ENCODE results near the gene SLX9.
A peak's percentile ranks its signal among the peaks of the same experiment; 100 is the strongest.

The SLX9 gene

GRCh38 chr21:44891631-44892031 is 48.2 kb upstream of the SLX9 start:
- peaks cover 8% of the 10 kb centered on the region for H3K27me3 ChIP-seq (ENCODE audit: insufficient read depth, low read length)

DNA sequence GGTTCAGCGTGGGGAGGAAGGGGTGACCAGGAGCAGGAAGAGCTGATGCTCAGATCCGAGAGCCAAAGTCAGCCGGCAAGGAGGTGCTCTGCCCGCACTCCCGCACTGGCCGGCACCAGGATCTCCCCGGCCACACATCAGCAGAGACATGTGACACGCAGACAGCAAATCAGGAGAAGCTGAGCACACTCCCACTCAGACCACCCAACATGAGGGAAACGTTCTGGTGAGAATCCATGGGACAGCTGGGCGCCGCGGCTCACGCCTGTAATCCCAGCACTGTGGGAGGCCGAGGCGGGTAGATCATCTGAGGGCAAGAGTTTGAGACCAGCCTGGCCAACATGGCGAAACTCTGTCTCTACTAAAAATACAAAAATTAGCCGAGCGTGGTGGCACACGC is 47.7 kb upstream of the SLX9 start:
- H3K36me3 ChIP-seq (ENCODE audit: insufficient read depth, low read length) = no peaks in the 10 kb centered on the region

More at GRCh38 chr21:44891631-44892031, 48.2 kb upstream of the SLX9 start:
- no peak overlapping the region for H2AFZ ChIP-seq (ENCODE audit: low read length)
- H3K4me3 ChIP-seq (ENCODE audit: low read depth, low read length, poor library complexity, severe bottlenecking) = no peak overlapping the region
- no peak overlapping the region for H3K4me2 ChIP-seq (ENCODE audit: low read length)
- no peaks in the 10 kb centered on the region for H3K36me3 ChIP-seq (ENCODE audit: insufficient read depth, low read length)
- H3K4me1 ChIP-seq (ENCODE audit: insufficient read depth, low read length, severe bottlenecking) = no peaks in the 10 kb centered on the region
- no peaks in the 10 kb centered on the region for H3K9me2 ChIP-seq (ENCODE audit: low read depth, low read length)
- TF ChIP-seq, protein P1, sequence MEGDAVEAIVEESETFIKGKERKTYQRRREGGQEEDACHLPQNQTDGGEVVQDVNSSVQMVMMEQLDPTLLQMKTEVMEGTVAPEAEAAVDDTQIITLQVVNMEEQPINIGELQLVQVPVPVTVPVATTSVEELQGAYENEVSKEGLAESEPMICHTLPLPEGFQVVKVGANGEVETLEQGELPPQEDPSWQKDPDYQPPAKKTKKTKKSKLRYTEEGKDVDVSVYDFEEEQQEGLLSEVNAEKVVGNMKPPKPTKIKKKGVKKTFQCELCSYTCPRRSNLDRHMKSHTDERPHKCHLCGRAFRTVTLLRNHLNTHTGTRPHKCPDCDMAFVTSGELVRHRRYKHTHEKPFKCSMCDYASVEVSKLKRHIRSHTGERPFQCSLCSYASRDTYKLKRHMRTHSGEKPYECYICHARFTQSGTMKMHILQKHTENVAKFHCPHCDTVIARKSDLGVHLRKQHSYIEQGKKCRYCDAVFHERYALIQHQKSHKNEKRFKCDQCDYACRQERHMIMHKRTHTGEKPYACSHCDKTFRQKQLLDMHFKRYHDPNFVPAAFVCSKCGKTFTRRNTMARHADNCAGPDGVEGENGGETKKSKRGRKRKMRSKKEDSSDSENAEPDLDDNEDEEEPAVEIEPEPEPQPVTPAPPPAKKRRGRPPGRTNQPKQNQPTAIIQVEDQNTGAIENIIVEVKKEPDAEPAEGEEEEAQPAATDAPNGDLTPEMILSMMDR (IDR thresholded peaks at IDR 0.05; ENCODE audit: low read length) = no peak
- no peak for TF ChIP-seq EZH2 (IDR thresholded peaks at IDR 0.05; ENCODE audit: borderline replicate concordance, low read length)
- no peaks in the 10 kb centered on the region for H4K20me1 ChIP-seq (ENCODE audit: insufficient read depth, low read length)
- H3F3A ChIP-seq (ENCODE audit: insufficient read depth, low read length) = no peaks in the 10 kb centered on the region
- no peaks in the 10 kb centered on the region for H3K9me3 ChIP-seq (ENCODE audit: low read length)
- H3K9ac ChIP-seq (ENCODE audit: low read length) = no peak overlapping the region
- no peak overlapping the region for H3K27ac ChIP-seq (ENCODE audit: low read depth, low read length, poor library complexity, severe bottlenecking)
- no peaks in the 10 kb centered on the region for H3K79me2 ChIP-seq (ENCODE audit: insufficient read depth, low read length)

DNA sequence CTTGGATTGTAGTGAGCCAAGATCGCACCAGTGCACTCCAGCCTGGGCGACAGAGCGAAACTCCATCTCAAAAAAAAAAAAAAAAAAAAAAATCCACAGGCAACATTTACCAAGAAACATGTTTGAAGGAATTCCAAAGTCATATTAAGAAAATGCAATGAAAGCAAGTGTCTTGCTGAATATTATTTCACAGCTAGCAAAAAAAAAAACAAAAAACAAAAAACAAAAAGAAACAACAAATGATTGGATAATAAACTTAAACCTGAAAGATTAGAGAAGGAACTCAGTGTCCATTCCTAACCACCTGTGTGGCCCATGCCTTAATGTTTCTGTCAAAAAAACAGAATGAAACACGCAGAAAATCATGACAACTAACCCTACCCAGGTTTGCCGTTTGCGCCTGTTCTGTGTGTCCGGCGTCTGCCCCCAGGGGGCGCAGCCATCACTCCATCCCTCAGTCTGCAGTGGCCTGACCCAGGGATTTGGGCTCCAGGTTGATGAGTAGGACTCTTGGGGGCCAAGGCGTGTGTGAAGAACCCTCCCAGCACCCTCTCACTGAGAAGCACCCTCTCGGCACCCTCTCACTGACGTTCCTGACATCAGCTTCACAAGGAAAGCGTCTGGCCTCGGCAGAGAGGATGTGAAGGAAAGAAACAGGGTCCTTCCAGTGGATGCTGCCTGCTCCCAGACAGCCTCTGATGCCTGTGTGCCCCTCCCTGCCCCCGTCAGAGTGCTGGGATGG is 47.1 kb upstream of the SLX9 start:
- Histone ChIP-seq H3K27me3 (ENCODE audit: insufficient read depth, low read length) (peaks cover 8% of the 10 kb centered on the region), H3K4me1 (ENCODE audit: insufficient read depth, low read length, severe bottlenecking) (no peaks in the 10 kb centered on the region), H3K79me2 (ENCODE audit: insufficient read depth, low read length) (no peaks in the 10 kb centered on the region), H2AFZ (ENCODE audit: low read length) (no peak overlapping the region), H3K27ac (ENCODE audit: low read depth, low read length, poor library complexity, severe bottlenecking) (no peak overlapping the region), H3K4me2 (ENCODE audit: low read length) (no peak overlapping the region), H3F3A (ENCODE audit: insufficient read depth, low read length) (no peaks in the 10 kb centered on the region), H3K4me3 (ENCODE audit: low read depth, low read length, poor library complexity, severe bottlenecking) (no peak overlapping the region), H4K20me1 (ENCODE audit: insufficient read depth, low read length) (no peaks in the 10 kb centered on the region), H3K9ac (ENCODE audit: low read length) (no peak overlapping the region), H3K9me3 (ENCODE audit: low read length) (no peaks in the 10 kb centered on the region), H3K9me2 (ENCODE audit: low read depth, low read length) (no peaks in the 10 kb centered on the region), H3K36me3 (ENCODE audit: insufficient read depth, low read length) (no peaks in the 10 kb centered on the region)
- no peak for TF ChIP-seq EZH2 (IDR thresholded peaks at IDR 0.05; ENCODE audit: borderline replicate concordance, low read length)
- TF ChIP-seq, protein P1 (IDR thresholded peaks at IDR 0.05; ENCODE audit: low read length) = peak; percentile 98

More for the DNA sequence above, 47.7 kb upstream of the SLX9 start:
- no peak for TF ChIP-seq EZH2 (IDR thresholded peaks at IDR 0.05; ENCODE audit: borderline replicate concordance, low read length)
- TF ChIP-seq, protein P1 (IDR thresholded peaks at IDR 0.05; ENCODE audit: low read length) = no peak
- Histone ChIP-seq H3K9me2 (ENCODE audit: low read depth, low read length) (no peaks in the 10 kb centered on the region), H3K27me3 (ENCODE audit: insufficient read depth, low read length) (peaks cover 8% of the 10 kb centered on the region), H2AFZ (ENCODE audit: low read length) (no peak overlapping the region), H3F3A (ENCODE audit: insufficient read depth, low read length) (no peaks in the 10 kb centered on the region), H3K9ac (ENCODE audit: low read length) (no peak overlapping the region), H3K79me2 (ENCODE audit: insufficient read depth, low read length) (no peaks in the 10 kb centered on the region), H3K4me3 (ENCODE audit: low read depth, low read length, poor library complexity, severe bottlenecking) (no peak overlapping the region), H3K4me2 (ENCODE audit: low read length) (no peak overlapping the region), H3K27ac (ENCODE audit: low read depth, low read length, poor library complexity, severe bottlenecking) (no peak overlapping the region), H4K20me1 (ENCODE audit: insufficient read depth, low read length) (no peaks in the 10 kb centered on the region), H3K9me3 (ENCODE audit: low read length) (no peaks in the 10 kb centered on the region), H3K4me1 (ENCODE audit: insufficient read depth, low read length, severe bottlenecking) (no peaks in the 10 kb centered on the region)
